NOMO-1 treated with dmso at 0.1 percent for 144 hours (cell line): ENCODE results near the gene CCNF.

ENCODE experiments used
- DNase-seq: peaks from one replicate; lab custom pipeline; 2025; ENCODE audit not compliant: unreplicated experiment; lab: John Stamatoyannopoulos, UW

The CCNF gene

DNA sequence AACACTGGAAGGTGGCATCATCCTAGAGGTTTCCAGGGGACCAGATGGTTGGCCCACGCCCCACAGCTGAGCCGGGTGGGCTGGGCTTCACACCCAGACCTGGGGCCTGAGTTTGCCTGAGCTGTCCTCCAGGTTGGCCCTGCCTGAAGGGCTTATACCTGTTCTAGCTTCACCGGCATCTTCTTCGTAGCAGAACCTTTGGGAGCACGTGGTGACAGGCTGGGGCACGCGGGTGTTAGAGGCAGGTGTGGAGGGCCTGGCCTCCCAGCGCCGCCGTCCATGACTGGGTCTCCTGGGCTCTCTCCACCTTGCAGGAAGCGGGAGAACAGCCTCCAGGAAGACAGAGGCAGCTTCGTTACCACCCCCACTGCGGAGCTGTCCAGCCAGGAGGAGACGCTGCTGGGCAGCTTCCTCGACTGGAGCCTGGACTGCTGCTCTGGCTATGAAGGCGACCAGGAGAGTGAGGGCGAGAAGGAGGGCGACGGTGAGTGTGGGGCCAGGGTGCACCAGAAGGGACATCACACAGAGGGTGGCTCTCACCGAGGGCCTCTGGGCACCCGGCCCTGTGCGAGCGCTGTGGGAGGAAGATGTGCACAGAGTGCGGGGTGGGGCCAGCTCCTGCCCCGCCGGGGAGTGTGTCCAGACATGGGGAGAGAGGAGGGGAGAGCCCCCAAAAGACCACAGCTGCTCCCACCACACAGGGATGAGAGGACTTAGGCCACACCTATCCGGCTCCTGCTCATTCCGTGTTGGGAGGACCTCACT lies 26.0 kb downstream of the CCNF start:
- DNase-seq = no peak

DNA sequence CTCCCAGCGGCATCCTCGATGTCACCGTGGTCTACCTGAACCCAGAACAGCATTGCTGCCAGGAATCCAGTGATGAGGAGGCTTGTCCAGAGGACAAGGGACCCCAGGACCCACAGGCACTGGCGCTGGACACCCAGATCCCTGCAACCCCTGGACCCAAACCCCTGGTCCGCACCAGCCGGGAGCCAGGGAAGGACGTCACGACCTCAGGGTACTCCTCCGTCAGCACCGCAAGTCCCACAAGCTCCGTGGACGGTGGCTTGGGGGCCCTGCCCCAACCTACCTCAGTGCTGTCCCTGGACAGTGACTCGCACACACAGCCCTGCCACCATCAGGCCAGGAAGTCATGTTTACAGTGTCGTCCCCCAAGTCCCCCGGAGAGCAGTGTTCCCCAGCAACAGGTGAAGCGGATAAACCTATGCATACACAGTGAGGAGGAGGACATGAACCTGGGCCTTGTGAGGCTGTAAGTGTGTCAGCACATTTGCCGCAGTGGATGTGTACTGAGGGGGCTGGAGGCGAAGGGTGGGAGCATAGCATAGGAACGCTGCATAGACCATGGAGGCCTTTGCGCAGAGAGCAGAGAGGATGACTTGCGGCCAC lies 27.4 kb downstream of the CCNF start:
- DNase-seq = no peak

DNA sequence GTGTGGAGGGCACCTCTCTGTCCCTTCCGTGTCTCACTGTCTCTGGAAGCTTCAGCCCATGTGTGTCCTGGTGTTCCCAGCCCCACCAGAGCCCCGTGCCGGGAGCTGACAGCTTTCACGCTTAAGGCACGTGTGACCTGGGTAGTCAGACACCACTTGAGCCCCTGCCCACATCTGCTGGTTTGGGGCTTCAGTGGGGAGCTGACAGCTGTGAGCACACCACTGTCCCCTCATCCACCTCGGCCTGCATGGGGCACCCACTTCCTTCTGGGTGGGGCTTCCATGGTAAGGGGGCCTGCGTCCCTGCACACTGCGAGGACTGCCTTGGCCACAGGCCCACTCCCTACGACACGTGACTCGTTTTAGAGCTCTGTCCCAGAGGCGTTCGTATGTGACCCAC lies 28.0 kb downstream of the CCNF start:
- DNase-seq = no peak

DNA sequence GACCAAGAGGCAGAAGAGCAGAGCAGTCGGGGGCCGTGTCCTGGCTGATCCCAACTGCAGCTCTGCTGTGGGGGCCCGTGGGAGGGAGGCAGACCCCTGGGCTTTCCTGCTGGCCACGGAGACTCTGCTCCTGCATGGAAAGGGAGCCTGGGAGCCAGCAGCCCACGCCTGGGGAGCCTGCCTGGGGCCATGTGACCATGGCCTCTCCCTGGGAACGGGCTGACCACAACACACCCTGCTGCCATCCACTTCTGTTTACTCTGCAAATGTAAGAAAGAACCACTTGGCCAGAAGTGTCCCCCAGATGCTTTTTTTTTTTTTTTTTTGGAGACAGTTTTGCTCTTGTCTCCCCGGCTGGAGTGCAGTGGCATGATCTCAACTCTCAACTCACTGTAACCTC lies 28.7 kb downstream of the CCNF start:
- no peak for DNase-seq

DNA sequence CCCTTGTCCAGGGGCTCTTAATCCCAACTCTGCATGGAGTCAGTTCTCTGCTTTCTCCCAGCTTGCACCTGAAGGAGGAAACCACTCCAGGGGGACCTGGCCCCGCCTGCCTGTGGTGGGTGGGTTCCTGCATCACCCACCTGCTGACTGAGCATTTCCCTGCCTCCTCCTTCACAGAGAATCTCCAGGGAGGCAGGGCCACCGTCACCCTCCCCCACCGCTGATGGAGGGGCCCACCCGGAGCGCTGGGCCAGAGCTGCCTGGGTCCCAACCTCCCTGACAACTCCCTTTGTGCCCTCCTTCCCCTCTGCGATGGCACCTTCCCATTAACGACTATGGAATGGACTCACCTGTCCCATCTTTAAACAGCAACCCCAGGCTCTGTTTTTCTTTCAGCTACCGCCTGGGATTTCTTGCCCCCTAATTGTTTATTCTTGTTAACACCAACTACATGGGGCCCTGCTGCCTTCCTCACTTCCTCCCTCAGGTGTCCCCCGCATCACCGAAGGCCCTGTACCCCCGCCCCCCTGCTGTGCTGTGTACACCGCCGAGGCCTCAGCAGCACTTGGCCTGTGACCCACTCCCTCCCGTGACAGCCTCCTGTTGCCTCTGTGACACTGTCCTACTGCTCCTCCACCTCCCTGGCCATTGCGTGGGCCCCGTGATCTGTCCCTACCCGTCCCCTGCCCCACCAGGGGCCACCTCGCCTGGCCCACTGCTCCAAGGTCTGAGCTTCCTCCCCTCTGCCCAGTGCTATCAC lies 29.8 kb downstream of the CCNF start:
- no peak for DNase-seq

DNA sequence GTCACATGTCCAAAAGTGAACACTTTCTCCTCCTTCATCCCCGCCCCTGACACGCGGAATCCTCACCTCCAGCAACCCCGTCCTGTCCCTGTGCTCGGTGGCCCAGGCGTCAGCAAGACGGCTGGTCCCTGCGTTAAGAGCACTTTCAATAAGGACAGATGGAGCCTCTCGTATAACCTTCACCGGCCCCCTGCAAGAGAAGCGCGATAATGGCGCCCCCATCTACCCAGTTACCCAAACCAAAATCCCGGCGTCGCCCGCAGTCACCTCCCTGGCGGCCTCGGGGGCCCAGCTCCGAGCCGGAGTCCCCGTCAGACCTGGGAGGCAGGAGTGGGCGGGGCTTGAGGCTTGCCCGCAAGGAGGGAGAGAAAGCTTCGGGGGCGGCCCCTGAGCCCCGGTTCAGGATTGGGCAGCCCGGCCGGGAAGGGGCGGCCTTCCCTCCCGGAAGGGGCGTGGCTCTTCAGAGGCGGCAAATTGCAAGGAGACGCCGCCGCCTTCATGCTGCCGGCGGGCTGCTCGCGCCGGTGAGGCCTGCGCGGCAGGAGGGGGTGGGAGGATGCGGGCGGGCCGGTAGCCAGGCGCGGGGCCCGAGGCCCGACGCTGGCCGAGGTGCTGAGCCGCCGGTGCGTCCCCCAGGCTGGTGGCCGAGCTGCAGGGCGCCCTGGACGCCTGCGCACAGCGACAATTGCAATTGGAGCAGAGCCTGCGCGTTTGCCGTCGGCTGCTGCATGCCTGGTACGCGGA lies 30.6 kb downstream of the CCNF start, which contains the start of gene TEDC2:
Gene TEDC2 (plus strand): TSS at position 463 of the 744 bp plus-strand sequence. CDS start 36 bp downstream, at position 499.
- peak; percentile 97 for DNase-seq

DNA sequence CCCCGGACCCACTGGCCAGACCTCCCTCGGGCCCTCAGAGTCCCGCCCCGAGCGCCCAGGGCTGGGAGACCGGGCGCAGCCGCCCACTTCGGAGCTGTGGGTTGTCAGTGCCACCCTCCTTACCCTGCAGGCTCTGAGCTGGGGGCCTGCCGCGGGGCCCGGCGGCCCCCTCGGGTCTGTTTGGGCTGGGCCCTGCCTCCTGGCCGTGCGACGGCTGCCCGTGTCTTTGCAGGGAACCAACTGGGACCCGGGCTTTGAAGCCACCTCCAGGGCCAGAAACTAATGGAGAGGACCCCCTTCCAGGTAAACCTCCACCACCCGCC lies 31.1 kb downstream of the CCNF start:
- no peak for DNase-seq

DNA sequence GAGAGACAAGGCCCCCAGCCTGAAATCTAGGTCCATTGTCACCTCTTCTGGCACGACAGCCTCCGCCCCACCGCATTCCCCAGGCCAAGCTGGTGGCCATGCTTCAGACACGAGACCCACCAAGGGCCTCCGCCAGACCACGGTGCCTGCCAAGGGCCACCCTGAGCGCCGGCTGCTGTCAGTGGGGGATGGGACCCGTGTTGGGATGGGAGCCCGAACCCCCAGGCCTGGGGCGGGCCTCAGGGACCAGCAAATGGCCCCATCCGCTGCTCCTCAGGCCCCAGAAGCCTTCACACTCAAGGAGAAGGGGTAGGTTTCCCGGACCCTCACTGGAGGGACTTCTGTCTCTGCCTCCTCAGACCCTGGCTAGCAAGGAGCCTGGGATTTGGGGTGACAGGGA lies 31.7 kb downstream of the CCNF start:
- no peak for DNase-seq

DNA sequence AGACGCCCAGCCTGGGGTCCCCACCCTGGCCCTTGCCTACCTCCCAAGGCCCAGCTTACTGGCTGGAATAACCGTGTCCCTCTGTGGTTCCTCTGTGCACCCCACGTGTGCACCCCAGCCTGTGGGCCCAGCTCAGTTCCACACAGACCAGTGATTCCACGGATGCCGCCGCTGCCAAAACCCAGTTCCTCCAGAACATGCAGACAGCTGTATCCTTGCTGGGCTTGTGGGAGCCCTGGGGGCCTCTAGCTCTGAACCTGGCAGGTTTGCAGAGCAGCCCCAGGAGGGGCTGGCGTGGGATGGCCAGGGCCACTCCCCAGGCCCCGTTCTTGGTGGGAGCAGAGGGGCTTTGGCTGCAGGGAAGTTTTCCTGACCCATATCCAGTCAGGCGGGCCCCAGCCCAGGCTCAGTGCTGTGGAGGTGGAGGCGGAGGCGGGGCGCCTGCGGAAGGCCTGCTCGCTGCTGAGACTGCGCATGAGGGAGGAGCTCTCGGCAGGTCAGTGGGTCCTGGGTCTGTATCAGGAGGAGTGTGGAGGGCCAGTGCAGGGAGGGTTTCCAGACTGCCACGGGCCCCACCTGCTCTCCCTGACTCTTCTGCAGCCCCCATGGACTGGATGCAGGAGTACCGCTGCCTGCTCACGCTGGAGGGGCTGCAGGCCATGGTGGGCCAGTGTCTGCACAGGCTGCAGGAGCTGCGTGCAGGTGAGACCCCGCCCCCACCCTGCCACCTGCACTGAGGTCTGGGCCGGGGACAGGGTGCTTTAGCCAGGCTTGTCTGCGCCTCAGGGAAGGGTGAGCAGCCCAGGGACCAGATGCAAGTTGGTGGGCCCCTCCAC lies 33.0 kb downstream of the CCNF start:
- no peak for DNase-seq

DNA sequence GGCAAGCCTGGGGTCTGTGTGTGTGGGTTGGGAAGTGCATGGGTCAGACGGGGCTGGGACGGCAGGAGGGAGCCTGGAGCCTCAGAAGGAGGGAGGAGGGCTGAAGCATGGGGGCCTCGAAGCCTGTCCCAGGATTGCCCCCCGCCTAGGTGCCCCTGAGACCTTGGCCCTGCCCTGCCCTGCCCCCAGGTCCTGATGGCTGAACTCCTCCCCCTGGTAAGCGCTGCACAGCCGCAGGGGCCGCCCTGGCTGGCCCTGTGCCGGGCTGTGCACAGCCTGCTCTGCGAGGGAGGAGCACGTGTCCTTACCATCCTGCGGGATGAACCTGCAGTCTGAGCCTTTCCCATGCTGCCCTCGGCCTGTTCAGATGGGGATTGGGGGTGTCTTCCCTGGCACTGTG lies 35.1 kb downstream of the CCNF start:
- DNase-seq = no peak

DNA sequence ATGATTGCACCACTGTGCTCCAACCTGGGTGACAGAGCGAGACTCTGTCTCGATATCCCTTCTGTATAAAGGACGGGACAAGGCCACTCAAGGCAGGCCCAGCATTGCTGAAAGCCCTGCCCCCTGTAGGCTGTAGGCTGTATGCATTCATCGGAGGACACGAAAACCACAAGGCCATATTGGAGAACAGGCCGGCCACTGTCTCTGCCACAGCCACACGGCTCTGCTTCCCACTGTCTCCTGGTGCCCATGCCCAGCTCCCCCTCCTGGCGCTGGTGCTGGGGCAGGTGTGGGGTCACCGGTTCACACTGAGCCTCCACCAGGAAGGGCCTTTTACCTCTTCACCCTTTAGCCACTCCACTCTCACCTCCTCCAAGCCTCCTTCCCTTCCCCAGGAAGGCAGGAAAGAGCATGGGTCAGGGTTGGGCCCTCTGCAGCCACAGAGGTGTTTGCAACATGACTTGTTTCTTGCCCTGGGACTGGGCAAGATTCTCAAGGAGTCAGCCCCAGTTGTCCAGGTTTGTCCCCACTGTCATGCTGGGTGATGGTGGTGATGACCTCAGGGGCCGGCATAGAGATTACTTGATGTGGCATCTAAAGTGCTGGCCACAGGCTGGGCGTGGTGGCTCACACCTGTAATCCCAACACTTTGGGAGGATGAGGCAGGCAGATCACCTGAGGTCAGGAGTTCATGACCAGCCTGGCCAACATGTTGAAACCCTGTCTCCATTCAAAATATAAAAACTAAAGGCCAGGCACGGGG lies 36.6 kb downstream of the CCNF start:
- no peak for DNase-seq

DNA sequence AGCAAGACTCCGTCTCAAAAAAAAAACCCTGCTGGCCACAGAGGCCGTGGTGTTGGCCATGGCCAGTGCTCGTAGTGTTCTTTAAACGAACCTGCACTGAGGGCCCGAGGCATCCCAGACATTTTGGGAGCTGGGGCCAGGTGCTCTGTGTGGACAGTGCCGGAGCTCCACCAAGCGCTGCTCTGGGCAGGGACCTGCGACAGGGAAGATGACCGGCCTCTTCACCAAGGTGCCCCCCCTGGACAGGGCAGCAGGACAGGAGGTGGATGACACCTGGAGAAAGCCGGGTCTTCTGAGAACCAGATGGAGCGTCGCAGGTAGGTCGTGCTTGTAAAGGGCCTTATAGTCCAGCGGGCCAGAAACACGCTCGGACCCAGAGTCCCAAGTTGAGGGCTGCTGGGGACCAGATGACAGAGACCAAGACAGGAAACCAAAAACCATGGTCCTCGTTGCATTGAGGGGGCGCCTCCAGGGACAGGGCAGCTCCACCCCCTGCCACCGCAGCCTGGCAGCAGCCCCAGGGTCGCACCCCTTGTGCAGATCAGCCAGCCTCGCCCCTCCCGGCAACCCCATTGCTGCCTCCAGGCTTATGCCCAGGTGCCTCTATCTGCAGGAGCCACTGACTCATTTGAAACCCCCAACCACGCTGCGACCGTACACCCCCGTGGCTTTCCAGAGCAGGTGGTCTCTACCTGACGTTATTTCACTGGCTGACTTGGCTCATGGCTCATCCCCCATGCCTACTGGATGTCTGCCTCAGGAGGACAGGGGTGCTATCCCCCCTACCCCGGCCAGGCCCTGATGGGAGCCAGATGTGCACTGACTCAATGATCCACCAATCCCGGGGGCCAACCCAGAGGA lies 37.6 kb downstream of the CCNF start:
- no peak for DNase-seq

DNA sequence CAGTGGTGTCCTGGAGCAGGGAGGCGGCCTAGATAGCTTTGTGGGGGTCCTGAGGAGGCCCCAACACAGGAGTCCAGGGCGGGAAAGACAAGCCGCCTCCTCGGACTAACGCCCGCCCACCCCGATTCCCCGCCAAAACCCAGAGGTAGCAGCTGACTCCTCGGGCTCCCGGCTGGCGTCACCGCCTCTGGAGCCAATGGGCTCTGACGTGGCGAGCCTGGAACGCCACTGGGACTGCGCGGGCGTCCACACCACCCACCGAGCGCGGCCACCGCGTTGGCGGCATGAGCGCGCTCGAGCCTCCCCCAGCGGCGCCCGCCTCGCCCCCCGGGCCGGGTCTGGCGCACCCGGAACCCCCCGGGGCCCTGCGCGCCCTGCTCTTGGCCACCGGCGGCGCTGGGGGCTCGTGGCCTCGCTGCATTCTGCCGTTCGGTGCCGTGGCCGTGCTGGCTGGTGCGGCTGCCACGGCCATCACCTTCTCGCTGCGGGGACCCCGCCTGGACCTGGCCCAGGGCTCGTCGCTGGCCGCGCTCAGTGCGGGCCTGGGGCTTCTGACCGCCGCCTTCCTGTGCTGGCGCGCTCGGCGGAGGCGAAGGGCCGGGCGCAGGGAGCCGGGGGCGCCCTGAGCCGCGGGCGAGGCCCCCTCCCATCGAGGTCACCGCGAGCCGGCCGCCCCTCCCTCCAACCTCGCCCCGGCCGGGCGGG lies 38.4 kb downstream of the CCNF start:
- DNase-seq = no peak

DNA sequence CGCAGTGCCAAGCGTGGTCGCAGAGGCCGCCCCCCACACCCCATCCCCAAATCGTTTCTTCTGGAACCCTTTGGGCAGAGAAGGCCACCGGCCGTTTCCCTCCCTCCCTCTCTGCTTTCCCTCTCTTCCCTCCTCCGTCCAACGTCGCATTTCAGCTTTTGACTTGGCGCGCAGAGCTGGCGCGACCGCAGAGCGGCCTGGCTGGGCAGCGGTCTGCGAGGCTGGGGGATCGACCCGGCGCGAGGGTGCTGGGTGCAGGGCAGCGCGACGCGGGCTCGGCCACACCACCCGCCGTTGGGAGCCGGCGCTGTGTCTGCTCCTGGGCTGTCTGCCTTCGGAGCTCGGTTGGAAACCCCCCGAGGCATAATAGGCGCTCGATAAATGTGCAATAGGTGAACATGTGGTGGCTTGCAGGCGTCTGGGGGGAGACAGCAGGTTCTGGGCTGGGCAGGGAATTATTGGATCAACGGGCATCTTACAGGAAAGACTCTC lies 39.0 kb downstream of the CCNF start:
- DNase-seq = no peak

DNA sequence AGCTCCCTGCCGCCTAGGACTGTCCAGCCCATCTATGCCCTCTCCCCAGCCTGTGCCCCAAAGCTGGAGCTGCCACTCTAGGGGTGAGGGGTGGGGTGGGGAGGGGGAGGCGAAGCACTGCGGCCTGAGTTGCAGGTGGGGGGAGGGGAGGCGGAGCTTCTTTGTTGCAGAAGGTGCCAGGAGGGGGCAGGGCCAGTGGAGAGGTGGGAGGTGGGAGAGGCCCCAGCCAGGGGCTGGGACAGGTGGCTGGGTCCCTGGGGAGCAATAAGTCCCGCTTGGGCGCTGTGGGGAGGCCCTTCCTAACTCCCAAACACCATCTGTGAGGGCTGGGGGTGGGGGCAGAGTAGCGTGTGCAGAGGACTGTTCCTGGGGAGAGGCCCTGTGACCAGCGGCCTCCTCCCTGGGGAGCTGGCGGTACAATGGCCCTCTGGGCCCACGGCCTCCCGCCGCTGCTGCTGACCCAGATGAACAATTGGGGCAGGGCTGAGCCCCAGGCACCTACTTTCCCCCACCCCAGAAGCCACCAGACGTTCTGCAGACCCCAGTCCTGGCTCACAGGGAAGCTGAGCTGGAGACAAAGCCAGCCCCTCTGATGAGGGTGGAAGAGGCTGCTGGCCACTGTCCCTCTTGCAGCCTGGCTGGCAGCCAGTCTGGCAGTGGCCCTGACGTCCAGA lies 39.6 kb downstream of the CCNF start:
- DNase-seq = no peak

DNA sequence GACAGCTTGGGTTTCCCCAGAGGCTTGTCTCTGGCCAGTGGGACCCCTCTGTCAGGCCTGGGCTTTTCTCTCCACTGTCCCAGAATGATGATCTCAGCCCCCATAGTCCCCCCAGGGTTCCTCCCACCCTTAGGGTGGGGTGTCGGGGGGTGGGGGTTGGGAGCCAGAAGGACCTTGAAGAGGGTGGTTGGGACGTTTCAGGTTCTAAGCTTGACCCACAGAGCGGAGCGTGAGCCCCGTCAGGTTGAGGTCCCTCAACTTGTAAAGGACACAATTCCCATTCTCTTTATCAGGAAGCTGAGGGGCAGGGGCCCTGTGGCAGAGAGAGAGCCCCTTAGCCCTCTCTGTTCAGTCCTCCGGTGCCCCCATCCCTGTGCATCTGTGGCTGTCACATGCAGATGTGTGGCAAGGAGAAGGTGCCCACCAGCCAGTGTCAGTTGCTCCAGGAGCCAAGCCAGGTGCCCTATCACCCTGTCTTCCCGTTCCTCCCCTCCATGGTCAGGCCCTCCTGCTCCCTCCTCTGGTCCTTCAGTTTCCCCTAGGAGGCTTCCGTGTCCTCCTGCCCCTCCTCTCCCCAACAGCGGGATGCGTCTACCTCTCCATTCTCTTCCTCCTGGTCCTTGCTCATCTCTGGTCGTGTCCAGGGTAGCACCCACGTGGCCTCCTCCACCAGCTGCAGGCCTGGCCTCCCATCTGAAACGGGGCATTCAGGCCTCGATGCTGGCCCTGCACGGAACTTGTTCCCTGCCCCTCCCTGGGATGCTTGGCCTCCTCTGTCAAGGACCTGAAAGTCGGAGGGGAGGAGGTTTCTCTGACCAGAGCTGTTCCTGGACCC lies 40.4 kb downstream of the CCNF start:
- DNase-seq = no peak

DNA sequence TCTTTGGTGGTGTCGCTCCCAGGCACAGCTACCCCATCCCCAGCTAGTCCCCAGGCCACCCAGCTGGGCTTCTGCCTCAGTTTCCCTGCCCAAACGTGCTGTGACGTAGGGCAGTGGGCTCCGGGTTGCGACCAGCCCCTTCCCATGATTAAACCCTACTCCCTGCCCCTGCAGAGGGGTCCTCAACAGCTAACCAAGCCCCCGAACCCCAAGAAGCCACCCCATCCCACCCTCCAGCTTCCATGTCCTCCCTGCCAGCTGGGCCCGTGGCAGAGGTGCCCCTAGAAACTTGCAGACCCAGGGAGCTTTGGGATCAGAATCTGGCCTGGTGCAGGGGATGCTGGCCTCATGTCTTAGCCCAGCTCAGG lies 41.0 kb downstream of the CCNF start:
- no peak for DNase-seq
